GM12873 (cell line): ENCODE results near the gene OR11H6.

ENCODE experiments used
- TF ChIP-seq, protein P1 (sequence below): IDR thresholded peaks from 2 replicates; pipeline ENCODE4 v1.5.1; 2012; ENCODE audit warnings: low read depth, mild to moderate bottlenecking, moderate library complexity, low read length, control low read depth; ENCODE audit not compliant: insufficient read depth; ENCODE audit errors: missing control alignments

Gene OR11H6

DNA sequence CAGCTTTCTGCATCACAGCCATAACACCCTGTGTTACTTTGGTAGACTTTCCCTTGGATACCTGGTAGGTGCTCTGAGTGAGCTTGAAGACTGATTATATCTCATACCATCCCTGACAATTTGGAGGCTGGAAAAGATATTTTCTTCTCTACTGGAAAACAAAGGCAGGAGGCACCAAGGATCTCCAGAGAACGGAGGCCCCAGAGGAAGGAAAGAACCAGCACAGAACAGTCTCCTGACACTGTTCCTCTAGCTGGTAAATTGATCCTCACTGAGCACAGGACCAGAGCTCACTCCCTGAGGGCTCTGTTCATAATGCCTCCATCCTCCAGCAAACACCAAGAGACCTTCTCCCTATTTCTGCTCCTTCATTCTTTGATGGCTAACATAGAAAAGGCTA is 32.9 kb upstream of the OR11H6 start, which contains the start of gene OR11G2:
Gene OR11G2, plus strand, starts transcription at position 301 of the 400 bp plus-strand sequence. CDS start 6,542 bp downstream, outside the sequence.
- TF ChIP-seq, protein P1, sequence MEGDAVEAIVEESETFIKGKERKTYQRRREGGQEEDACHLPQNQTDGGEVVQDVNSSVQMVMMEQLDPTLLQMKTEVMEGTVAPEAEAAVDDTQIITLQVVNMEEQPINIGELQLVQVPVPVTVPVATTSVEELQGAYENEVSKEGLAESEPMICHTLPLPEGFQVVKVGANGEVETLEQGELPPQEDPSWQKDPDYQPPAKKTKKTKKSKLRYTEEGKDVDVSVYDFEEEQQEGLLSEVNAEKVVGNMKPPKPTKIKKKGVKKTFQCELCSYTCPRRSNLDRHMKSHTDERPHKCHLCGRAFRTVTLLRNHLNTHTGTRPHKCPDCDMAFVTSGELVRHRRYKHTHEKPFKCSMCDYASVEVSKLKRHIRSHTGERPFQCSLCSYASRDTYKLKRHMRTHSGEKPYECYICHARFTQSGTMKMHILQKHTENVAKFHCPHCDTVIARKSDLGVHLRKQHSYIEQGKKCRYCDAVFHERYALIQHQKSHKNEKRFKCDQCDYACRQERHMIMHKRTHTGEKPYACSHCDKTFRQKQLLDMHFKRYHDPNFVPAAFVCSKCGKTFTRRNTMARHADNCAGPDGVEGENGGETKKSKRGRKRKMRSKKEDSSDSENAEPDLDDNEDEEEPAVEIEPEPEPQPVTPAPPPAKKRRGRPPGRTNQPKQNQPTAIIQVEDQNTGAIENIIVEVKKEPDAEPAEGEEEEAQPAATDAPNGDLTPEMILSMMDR: no peak

DNA sequence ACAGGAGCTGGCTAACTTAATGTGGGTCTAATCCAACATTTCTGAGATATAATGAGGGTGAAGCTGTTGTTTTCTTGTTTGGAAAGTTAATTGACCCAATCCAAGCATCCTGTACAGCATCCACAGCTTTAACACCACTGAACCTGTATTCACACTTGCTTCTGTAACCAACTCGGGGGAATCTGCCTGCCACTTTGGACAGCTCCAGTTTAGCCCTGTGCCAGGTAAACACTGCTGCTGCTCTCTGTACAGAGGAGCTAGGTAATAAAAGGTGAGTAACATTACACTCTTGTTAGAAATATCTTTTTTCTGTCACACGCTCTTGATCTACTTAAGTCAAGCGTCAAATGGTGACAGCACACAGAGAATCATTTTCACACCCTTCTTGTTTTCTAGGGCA is 32.1 kb upstream of the OR11H6 start:
- TF ChIP-seq, protein P1: no peak

DNA sequence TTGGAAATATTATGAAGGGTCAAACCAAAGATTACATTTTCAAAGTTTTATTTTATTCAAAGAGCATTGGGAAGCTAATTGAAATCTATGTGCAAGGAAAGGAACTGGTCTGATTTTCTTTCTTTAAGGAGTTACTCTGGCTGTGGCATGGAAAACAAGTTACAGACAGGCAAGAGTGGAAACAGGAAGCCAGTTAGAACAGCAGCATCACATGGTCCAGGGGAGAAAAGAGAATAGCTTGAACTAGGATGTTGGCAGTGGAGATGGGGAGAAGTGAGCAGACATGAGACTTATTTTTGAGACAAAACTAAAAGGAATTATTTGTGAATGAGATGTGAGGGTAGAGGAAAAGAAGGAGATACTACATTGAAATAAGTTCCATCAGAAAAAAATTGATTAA is 29.4 kb upstream of the OR11H6 start:
- TF ChIP-seq, protein P1: no peak

DNA sequence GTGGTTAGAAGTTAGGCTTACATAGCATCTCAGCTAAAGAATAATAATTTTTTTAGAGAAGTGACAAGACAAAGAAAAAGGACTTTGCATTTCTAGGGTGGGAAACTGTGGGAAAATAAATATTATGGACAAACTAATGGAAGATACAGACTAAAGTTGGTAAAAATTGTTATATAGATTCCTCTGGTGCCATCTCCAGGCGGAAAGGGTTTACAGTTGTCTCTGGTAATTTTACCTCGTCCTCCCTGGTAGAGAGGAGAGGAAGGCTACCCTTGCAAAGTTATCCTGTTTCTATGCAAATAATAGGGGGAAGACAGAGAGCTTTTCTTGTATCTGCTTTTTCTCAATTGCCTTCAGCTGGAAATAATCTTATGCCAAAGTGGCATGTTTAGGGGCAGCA is 27.6 kb upstream of the OR11H6 start:
- TF ChIP-seq, protein P1: no peak

GRCh38 chr14:20197459-20197858 is 26.1 kb upstream of the OR11H6 start:
- TF ChIP-seq, protein P1: no peak

GRCh38 chr14:20198991-20199390 is 24.5 kb upstream of the OR11H6 start:
- TF ChIP-seq, protein P1: no peak

GRCh38 chr14:20204721-20205120 is 18.8 kb upstream of the OR11H6 start:
- TF ChIP-seq, protein P1: no peak
